ENCODE measurements around the gene GLIS1. TPM values are rescaled to one million over a fixed set of nuclear protein-coding genes. Genes with fewer than 3 reads are reported as not detected.

Gene GLIS1
- total and polyA plus RNA-seq, 10 of the 15 experiments (the other 5 are each of a cell fraction or from before 2014, with no cell fraction given), result not detected

DNA sequence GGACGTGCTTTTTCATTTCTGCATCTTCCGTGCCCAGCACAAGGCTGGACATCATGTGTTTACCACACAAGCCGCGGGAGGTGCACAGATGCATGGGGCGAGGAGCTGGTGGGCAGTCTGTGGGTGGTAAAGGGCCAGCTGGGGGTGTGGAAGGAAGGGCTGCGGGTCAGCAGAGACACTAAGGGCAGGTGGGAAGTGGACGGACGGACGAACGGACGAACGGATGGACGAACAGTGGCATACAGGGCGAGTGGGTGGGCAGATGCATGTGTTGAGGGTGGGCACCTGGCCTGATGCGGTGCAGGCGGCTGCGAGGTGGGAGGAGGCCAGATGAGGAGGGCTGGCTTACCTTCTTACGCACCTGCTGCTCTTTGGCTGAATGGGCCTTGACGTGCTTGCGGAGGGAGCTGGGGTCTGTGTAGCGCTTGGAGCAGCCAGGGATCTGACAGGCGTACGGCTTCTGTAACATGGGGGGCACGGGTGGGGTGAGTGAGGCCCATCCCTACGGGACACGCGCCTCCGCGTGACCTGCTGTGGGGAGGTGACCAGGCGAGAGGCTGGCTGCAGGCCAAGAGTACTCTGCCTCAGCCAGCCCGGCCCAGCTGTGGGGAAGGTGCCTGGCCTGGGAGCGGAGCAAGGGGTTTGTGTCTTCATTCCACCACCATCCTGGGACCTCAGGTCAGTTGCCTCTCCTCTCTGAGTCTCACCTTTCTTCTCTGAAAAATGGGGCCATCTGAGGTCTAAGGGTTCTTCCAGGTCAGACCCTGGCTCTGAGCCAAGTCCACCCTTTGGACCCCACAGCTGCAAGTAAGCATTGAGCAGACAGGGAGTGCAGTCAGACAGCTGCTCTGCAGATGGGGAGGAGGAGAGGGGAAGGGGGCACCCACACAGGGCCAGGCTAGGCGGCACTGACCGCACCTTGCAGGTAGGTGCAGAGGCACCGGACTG lies 214.3 kb downstream of the GLIS1 start (continued):
- TF ChIP-seq BMI1 (IDR thresholded peaks at IDR 0.05; ENCODE audit: borderline replicate concordance), result no peak
- no peak for TF ChIP-seq GATAD2B (conservative IDR thresholded peaks at IDR 0.05; ENCODE audit: low read depth)
- TF ChIP-seq, protein P1, sequence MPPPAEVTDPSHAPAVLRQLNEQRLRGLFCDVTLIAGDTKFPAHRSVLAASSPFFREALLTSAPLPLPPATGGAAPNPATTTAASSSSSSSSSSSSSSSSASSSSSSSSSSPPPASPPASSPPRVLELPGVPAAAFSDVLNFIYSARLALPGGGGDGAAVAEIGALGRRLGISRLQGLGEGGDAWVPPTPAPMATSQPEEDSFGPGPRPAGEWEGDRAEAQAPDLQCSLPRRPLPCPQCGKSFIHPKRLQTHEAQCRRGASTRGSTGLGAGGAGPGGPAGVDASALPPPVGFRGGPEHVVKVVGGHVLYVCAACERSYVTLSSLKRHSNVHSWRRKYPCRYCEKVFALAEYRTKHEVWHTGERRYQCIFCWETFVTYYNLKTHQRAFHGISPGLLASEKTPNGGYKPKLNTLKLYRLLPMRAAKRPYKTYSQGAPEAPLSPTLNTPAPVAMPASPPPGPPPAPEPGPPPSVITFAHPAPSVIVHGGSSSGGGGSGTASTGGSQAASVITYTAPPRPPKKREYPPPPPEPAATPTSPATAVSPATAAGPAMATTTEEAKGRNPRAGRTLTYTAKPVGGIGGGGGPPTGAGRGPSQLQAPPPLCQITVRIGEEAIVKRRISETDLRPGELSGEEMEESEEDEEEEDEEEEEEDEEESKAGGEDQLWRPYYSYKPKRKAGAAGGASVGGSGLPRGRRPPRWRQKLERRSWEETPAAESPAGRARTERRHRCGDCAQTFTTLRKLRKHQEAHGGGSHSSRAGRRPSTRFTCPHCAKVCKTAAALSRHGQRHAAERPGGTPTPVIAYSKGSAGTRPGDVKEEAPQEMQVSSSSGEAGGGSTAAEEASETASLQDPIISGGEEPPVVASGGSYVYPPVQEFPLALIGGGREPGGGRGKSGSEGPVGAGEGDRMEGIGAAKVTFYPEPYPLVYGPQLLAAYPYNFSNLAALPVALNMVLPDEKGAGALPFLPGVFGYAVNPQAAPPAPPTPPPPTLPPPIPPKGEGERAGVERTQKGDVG (CRISPR knock-in tag; IDR thresholded peaks at IDR 0.05), result no peak

DNA sequence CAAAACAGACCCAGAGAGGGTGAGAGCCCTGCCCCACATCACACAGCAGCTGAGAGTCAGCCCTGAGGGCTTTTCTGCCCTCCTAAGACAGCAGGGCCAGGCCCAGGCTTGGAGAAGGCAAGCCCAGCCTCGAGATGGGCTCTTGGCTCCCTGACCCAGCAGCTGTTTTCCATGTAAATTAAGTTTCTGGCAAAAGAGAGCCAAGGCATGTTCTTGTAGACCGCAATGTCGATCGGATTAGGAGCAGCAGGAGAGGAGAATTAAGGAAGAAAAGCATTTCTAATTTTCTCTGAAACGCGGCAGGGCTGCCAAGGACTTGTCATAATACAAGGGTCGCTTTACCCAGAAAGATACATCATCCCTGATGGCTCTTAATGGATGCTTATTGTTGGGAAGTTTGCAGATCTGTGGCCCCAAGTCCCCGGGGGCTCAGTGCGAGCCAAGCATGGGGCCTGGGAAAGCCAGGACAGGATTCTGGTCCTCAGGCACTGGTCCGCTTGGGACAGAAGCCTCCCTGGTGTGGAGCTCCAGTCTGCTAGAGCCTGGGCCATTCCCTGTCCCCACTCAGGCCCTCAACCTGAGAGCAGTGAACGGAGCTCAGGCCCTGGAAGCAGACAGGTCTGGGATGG lies 216.9 kb downstream of the GLIS1 start:
- Histone ChIP-seq H3K9ac (ENCODE audit: control insufficient read depth, insufficient read depth, low read length) (no peak overlapping the region), H3K79me2 (ENCODE audit: control insufficient read depth, insufficient read depth, low read length) (no peaks in the 10 kb centered on the region), H3K27ac (ENCODE audit: control insufficient read depth, insufficient read depth) (no peak overlapping the region), H3K4me2 (ENCODE audit: control insufficient read depth, insufficient read depth) (no peak overlapping the region), H3K9me3 (replicated peaks; ENCODE audit: control insufficient read depth, insufficient read depth, low read length) (no peaks in the 10 kb centered on the region), H3K4me1 (ENCODE audit: control insufficient read depth, insufficient read depth, low read length) (no peaks in the 10 kb centered on the region), H4K20me1 (ENCODE audit: control insufficient read depth, insufficient read depth) (no peaks in the 10 kb centered on the region), H3K36me3 (ENCODE audit: control insufficient read depth in 2 of 2, insufficient read depth in 2 of 2, low read length in 1 of 2) (no peaks in the 10 kb centered on the region), H3K27me3 (replicated peaks in 1 of 2; ENCODE audit: control insufficient read depth in 2 of 2, insufficient read depth in 2 of 2, low read length in 1 of 2) (peaks cover 0 to 2% of the 10 kb centered on the region in 2 experiments; a peak in 1 of 4 replicates), H2AFZ (ENCODE audit: control insufficient read depth, low read depth, low read length) (no peak overlapping the region), H3K4me3 (no peak overlapping the region)
- POLR2A ChIA-PET, result no interaction called here
- BruUV-seq (replicated peaks), result no TSS peak
- in situ Hi-C loops (cut with MboI) (no loop called here), intact Hi-C loops (cut with micrococcal nuclease; ENCODE audit: unreplicated experiment) (no loop called here)
- TF ChIP-seq, protein P2, sequence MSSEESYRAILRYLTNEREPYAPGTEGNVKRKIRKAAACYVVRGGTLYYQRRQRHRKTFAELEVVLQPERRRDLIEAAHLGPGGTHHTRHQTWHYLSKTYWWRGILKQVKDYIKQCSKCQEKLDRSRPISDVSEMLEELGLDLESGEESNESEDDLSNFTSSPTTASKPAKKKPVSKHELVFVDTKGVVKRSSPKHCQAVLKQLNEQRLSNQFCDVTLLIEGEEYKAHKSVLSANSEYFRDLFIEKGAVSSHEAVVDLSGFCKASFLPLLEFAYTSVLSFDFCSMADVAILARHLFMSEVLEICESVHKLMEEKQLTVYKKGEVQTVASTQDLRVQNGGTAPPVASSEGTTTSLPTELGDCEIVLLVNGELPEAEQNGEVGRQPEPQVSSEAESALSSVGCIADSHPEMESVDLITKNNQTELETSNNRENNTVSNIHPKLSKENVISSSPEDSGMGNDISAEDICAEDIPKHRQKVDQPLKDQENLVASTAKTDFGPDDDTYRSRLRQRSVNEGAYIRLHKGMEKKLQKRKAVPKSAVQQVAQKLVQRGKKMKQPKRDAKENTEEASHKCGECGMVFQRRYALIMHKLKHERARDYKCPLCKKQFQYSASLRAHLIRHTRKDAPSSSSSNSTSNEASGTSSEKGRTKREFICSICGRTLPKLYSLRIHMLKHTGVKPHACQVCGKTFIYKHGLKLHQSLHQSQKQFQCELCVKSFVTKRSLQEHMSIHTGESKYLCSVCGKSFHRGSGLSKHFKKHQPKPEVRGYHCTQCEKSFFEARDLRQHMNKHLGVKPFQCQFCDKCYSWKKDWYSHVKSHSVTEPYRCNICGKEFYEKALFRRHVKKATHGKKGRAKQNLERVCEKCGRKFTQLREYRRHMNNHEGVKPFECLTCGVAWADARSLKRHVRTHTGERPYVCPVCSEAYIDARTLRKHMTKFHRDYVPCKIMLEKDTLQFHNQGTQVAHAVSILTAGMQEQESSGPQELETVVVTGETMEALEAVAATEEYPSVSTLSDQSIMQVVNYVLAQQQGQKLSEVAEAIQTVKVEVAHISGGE (CRISPR knock-in tag; IDR thresholded peaks at IDR 0.05), result no peak
- TF ChIP-seq SIX5 (IDR thresholded peaks at IDR 0.05; ENCODE audit: low read depth, low read length, severe bottlenecking) (no peak), KAT2A (conservative IDR thresholded peaks at IDR 0.05; ENCODE audit: control insufficient read depth, low read depth, low read length) (no peak), POLR2A (IDR thresholded peaks at IDR 0.05; ENCODE audit: low read depth, low read length) (no peak)
- TF ChIP-seq, protein P3, sequence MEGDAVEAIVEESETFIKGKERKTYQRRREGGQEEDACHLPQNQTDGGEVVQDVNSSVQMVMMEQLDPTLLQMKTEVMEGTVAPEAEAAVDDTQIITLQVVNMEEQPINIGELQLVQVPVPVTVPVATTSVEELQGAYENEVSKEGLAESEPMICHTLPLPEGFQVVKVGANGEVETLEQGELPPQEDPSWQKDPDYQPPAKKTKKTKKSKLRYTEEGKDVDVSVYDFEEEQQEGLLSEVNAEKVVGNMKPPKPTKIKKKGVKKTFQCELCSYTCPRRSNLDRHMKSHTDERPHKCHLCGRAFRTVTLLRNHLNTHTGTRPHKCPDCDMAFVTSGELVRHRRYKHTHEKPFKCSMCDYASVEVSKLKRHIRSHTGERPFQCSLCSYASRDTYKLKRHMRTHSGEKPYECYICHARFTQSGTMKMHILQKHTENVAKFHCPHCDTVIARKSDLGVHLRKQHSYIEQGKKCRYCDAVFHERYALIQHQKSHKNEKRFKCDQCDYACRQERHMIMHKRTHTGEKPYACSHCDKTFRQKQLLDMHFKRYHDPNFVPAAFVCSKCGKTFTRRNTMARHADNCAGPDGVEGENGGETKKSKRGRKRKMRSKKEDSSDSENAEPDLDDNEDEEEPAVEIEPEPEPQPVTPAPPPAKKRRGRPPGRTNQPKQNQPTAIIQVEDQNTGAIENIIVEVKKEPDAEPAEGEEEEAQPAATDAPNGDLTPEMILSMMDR (IDR thresholded peaks at IDR 0.05 in 2 of 3, conservative IDR thresholded peaks at IDR 0.05 in 1 of 3; ENCODE audit: control insufficient read depth in 2 of 3, extremely low read depth in 1 of 3, insufficient read depth in 1 of 3, low read depth in 3 of 3, low read length in 3 of 3), result no peak
- RAD21 ChIA-PET (ENCODE audit: unreplicated experiment), result no interaction called here
- SMC1A ChIA-PET (ENCODE audit: uncharacterized antibody, unreplicated experiment), result no interaction called here
- DNase-seq (ENCODE audit: low read depth, low spot score), result no peak
- WGBS (ENCODE audit: insufficient coverage, insufficient replicate concordance, low lambda C conversion rate, missing lambda C conversion rate), result 32% methylated on average over 11 of the region's 11 CpGs
- no peak for FAIRE-seq
- no peak for ATAC-seq
- CTCF ChIA-PET, result no interaction called here

Data from GM12878 (cell line).